Osteoblast (primary cell): ENCODE results near the gene GPR158. TPM values are rescaled to one million over a fixed set of nuclear protein-coding genes. Genes with fewer than 3 reads are reported as not detected.

ENCODE experiments used
- DNase-seq: peaks from one replicate; pipeline ENCODE4 v3.0.0; 2011; ENCODE audit warnings: low spot score, mixed read lengths; ENCODE audit not compliant: insufficient read length; ENCODE audit errors: missing footprints
- H2AFZ ChIP-seq: 2 replicates; pipeline ENCODE4 v1.6.0; 2011; ENCODE audit warnings: mild to moderate bottlenecking, low read length
- H3K27ac ChIP-seq: 2 replicates; pipeline ENCODE4 v1.5.1; 2011; ENCODE audit warnings: mild to moderate bottlenecking, low read depth, low read length, moderate library complexity
- H3K27me3 ChIP-seq: 2 replicates; pipeline ENCODE4 v1.6.0; 2012; ENCODE audit warnings: mild to moderate bottlenecking, control low read depth, inconsistent platforms, low read length, moderate library complexity; ENCODE audit not compliant: insufficient read depth
- H3K36me3 ChIP-seq: 2 replicates; pipeline ENCODE4 v1.5.1; 2011; ENCODE audit warnings: mild to moderate bottlenecking, low read length, control low read depth, moderate library complexity; ENCODE audit not compliant: insufficient read depth
- H3K4me1 ChIP-seq: 2 replicates; pipeline ENCODE4 v1.5.1; 2011; ENCODE audit warnings: mild to moderate bottlenecking, low read length, control low read depth, moderate library complexity; ENCODE audit not compliant: insufficient read depth
- H3K4me2 ChIP-seq: 2 replicates; pipeline ENCODE4 v1.6.0; 2011; ENCODE audit warnings: mild to moderate bottlenecking, low read length; ENCODE audit not compliant: insufficient read depth
- H3K4me3 ChIP-seq: fragments of 200-600 bp; sonication (generic); 3 replicates; pipeline ENCODE4 v1.5.1; 2012; ENCODE audit warnings: mild to moderate bottlenecking, low read length, inconsistent platforms; ENCODE audit not compliant: insufficient read depth
- H3K79me2 ChIP-seq: 2 replicates; pipeline ENCODE4 v1.6.0; 2012; ENCODE audit warnings: mild to moderate bottlenecking, low read length, control low read depth, inconsistent platforms; ENCODE audit not compliant: insufficient read depth
- H3K9me3 ChIP-seq: 2 replicates; pipeline ENCODE4 v1.5.1; 2011; ENCODE audit warnings: low read depth, low read length, control low read depth
- H4K20me1 ChIP-seq: 2 replicates; pipeline ENCODE4 v1.6.0; 2012; ENCODE audit warnings: mild to moderate bottlenecking, low read length, control low read depth; ENCODE audit not compliant: insufficient read depth
- total RNA-seq: library from RNA; depleted of rRNA; stranded (reverse); fragments of >200 nt; gene quantifications from 2 replicates; pipeline ENCODE4 v1.2.3, GENCODE V29; 2012
- TF ChIP-seq, protein P1 (sequence below): IDR thresholded peaks from 2 replicates; pipeline ENCODE4 v1.5.1; 2011; ENCODE audit warnings: mild to moderate bottlenecking, low read depth, low read length, moderate library complexity; ENCODE audit errors: extremely low read depth

GPR158 gene
- total RNA-seq, 1 donor, result under 0.01 TPM

DNA sequence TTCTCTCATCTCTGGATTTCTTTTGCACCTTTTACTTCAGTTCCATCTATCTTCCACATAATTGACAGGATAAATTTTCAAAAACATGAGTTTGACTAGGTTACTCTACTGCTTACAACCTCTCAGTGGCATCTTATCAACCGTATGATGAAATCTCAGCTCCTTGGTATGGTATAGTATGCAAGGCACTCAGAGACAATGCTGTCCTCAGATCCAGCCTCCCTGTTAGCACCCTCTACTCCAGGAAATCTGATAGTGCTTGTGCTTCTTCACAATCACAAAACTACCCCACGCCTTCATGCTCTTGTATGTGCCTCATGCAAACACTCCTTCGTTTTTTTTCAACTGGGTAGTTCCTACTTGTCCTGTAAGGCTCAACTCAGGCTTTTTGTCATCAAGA lies 330.7 kb downstream of the GPR158 start:
- Histone ChIP-seq H3K36me3 (no peaks in the 10 kb centered on the region), H3K4me3 (no peak overlapping the region), H2AFZ (no peak overlapping the region), H3K27ac (no peak overlapping the region), H3K27me3 (no peaks in the 10 kb centered on the region), H4K20me1 (no peaks in the 10 kb centered on the region), H3K4me2 (no peak overlapping the region), H3K9me3 (no peaks in the 10 kb centered on the region), H3K4me1 (no peaks in the 10 kb centered on the region), H3K79me2 (no peaks in the 10 kb centered on the region)
- TF ChIP-seq, protein P1, sequence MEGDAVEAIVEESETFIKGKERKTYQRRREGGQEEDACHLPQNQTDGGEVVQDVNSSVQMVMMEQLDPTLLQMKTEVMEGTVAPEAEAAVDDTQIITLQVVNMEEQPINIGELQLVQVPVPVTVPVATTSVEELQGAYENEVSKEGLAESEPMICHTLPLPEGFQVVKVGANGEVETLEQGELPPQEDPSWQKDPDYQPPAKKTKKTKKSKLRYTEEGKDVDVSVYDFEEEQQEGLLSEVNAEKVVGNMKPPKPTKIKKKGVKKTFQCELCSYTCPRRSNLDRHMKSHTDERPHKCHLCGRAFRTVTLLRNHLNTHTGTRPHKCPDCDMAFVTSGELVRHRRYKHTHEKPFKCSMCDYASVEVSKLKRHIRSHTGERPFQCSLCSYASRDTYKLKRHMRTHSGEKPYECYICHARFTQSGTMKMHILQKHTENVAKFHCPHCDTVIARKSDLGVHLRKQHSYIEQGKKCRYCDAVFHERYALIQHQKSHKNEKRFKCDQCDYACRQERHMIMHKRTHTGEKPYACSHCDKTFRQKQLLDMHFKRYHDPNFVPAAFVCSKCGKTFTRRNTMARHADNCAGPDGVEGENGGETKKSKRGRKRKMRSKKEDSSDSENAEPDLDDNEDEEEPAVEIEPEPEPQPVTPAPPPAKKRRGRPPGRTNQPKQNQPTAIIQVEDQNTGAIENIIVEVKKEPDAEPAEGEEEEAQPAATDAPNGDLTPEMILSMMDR, result no peak
- DNase-seq, result no peak

DNA sequence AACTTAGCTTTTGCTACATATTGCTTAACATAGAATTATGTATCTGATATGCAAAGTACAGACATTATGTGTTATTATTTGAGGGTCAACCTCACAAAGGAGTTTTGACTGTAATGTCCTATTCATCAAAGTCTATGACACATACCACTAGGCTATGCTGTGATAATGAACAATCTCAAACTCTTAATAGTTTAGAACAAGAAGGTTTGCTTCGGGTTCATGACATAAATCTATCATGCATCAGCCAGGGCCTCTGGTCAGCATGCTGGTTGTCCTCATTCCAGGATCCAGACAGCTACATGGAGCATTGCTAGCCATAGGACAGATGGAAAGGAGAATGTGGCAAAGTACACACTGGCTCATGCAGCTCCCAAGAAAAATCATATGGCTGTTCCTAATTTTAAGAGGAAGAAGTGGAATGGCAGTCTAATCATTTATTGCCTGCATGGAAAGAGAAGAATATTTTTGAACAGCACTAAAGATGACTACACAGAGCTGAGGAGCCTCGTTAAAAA lies 332.1 kb downstream of the GPR158 start:
- no peaks in the 10 kb centered on the region for H3K36me3 ChIP-seq
- H3K27me3 ChIP-seq, result no peaks in the 10 kb centered on the region
- H3K9me3 ChIP-seq, result no peaks in the 10 kb centered on the region
- H2AFZ ChIP-seq, result no peak overlapping the region
- H3K27ac ChIP-seq, result no peak overlapping the region
- TF ChIP-seq, protein P1, result no peak
- no peaks in the 10 kb centered on the region for H4K20me1 ChIP-seq
- H3K4me2 ChIP-seq, result no peak overlapping the region
- no peak overlapping the region for H3K4me3 ChIP-seq
- no peaks in the 10 kb centered on the region for H3K79me2 ChIP-seq
- H3K4me1 ChIP-seq, result no peaks in the 10 kb centered on the region
- DNase-seq, result no peak

- H2AFZ ChIP-seq, result no peak overlapping the region
- no peaks in the 10 kb centered on the region for H3K4me1 ChIP-seq
- no peak overlapping the region for H3K4me3 ChIP-seq
- no peak overlapping the region for H3K4me2 ChIP-seq
- H3K27me3 ChIP-seq, result no peaks in the 10 kb centered on the region
- H3K36me3 ChIP-seq, result no peaks in the 10 kb centered on the region
- H4K20me1 ChIP-seq, result no peaks in the 10 kb centered on the region
- TF ChIP-seq, protein P1, result no peak
- no peaks in the 10 kb centered on the region for H3K79me2 ChIP-seq
- H3K9me3 ChIP-seq, result no peaks in the 10 kb centered on the region
- H3K27ac ChIP-seq, result no peak overlapping the region
- no peak for DNase-seq
Measured at GRCh38 chr10:25508112-25508815, 333.5 kb downstream of the GPR158 start.

- Histone ChIP-seq H3K27me3 (no peaks in the 10 kb centered on the region), H3K9me3 (no peaks in the 10 kb centered on the region), H3K4me3 (no peak overlapping the region), H2AFZ (no peak overlapping the region), H4K20me1 (no peaks in the 10 kb centered on the region), H3K4me1 (no peaks in the 10 kb centered on the region), H3K27ac (no peak overlapping the region), H3K79me2 (no peaks in the 10 kb centered on the region), H3K4me2 (no peak overlapping the region), H3K36me3 (no peaks in the 10 kb centered on the region)
- TF ChIP-seq, protein P1, result no peak
- no peak for DNase-seq
Measured at GRCh38 chr10:25509151-25509550, 334.4 kb downstream of the GPR158 start.
